Thymus (tissue), 11 donors: ENCODE data around the gene TP53I3. TPM values are rescaled to one million over a fixed set of nuclear protein-coding genes. Genes with fewer than 3 reads are reported as not detected.
"Not testable (repeated sequence)": the region's sequence is repeated elsewhere in the genome, so short reads cannot be mapped to it uniquely, and the experiment has no call there.

Source experiments
- DNase-seq, 9 donors: peaks; one replicate each; pipeline ENCODE4 v3.0.0-alpha.2; 2013; ENCODE audit warnings: low spot score in 9 of 9, low read depth in 6 of 9, missing footprints in 1 of 9
- H3K27ac ChIP-seq, 2 donors: one replicate each; pipeline ENCODE4 v1.5.1; 2013; ENCODE audit warnings: control low read depth in 1 of 2, low read depth in 1 of 2, low read length in 1 of 2, mild to moderate bottlenecking in 1 of 2, moderate library complexity in 1 of 2
- H3K27me3 ChIP-seq, 2 donors: one replicate each; pipeline ENCODE4 v1.5.1; 2013; ENCODE audit warnings: low read length in 1 of 2; ENCODE audit not compliant: control insufficient read depth in 2 of 2, insufficient read depth in 1 of 2
- H3K36me3 ChIP-seq, 2 donors: one replicate each; pipeline ENCODE4 v1.5.1; 2013; ENCODE audit warnings: low read length in 1 of 2, mild to moderate bottlenecking in 1 of 2, moderate library complexity in 1 of 2; ENCODE audit not compliant: control insufficient read depth in 2 of 2, insufficient read depth in 2 of 2
- H3K4me1 ChIP-seq, 2 donors: one replicate each; pipeline ENCODE4 v1.5.1; 2013; ENCODE audit warnings: low read length in 2 of 2; ENCODE audit not compliant: control insufficient read depth in 2 of 2, insufficient read depth in 2 of 2
- H3K4me3 ChIP-seq, 2 donors: one replicate each; pipeline ENCODE4 v1.5.1; 2013; ENCODE audit warnings: low read length in 2 of 2, control low read depth in 1 of 2, mild to moderate bottlenecking in 1 of 2
- H3K9me3 ChIP-seq, 2 donors: one replicate each; pipeline ENCODE4 v1.5.1; 2013; ENCODE audit warnings: low read length in 1 of 2, mild to moderate bottlenecking in 1 of 2; ENCODE audit not compliant: control insufficient read depth in 2 of 2, insufficient read depth in 1 of 2
- WGBS: extraction: QIAGEN DNeasy Blood & Tissue Kit; methylation state at CpG from one replicate; pipeline ENCODE4 v1.1.7; 2013; 5-methylcytosine and 5-hydroxymethylcytosine counted together
- polyA plus RNA-seq: library from polyadenylated mRNA; stranded (reverse); fragments of 200-250 nt; gene quantifications from one replicate; pipeline ENCODE4 v1.2.3, GENCODE V29; 2013
- total RNA-seq: library from RNA; stranded (reverse); fragments of 120-200 nt; gene quantifications from one replicate; pipeline ENCODE4 v1.2.4, GENCODE V29; 2013
- donor health status: healthy.

Gene TP53I3
- total and polyA plus RNA-seq, 2 donors, result 30.0 to 31.3 TPM

DNA sequence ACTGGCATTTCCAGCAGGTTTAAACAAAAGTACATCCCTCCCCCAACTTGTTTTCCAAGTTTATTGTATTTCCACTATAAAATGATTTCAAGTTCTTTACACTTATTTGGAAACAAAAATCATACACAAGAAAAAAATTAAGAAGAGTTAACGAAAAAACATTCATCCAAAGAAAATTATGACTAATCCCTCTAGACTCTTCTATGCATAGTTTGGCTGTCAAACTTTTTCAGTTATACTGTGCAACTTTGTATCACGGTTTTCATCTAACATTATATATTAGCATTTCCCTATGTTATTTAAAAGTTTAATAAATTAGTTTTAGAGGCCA is 38.1 kb downstream of the TP53I3 start:
- H3K4me3 ChIP-seq, result peak overlapping the region; percentile 82 to 85
- H3K27ac ChIP-seq, result no peak overlapping the region

DNA sequence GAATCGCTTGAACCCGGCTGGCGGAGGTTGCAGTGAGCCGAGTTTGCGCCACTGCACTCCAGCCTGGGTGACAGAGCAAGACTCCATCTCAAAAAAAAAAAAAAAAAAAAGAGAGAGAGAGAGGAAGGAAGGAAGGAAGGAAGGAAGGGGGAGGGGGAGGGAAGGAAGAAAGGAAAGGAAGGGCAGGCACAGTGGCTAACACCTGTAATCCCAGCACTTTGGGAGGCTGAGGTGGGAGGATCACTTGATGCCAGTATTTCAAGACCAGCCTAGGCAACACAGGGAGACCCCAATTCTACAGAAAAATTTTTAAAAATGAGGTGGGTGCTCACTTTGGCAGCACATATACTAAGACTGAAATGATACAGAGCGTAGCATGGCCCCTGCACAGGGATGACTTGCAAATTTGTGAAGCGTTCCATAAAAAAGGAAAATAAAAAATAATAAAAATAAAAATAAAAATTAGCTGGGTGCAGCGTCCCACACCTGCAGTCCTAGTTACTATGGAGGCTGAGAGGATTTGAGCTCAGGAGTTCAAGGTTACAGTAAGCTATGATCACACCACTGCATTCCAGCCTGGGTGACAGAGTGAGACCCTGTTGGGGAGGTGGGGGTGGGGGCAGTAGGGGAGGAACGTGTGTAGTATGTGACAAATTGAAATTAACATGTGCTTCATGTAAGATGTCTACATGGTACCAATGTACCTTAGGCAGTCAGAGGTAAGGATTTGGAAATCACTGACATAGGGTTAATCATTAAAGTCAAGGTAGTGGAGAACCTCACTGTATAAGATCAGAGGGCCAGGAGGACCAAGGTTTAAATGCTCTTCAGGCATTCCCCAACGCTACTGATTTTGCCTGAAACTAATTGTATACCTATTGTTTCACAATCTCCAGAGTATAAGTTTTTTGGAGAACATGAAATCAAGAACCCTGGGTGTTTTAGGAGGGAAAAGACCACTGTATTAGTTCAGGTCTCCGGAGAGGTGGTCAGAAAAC is 38.8 kb downstream of the TP53I3 start:
- Histone ChIP-seq H3K27me3 (peaks cover 11 to 33% of the 10 kb centered on the region in 2 donors), H3K4me3 (no peak overlapping the region), H3K27ac (no peak overlapping the region), H3K9me3 (peaks cover 0 to 6% of the 10 kb centered on the region in 2 donors), H3K36me3 (no peaks in the 10 kb centered on the region), H3K4me1 (peaks cover 13 to 19% of the 10 kb centered on the region in 2 donors)
- 93% methylated on average over 11 of the region's 11 CpGs for WGBS
- DNase-seq, result no peak

More for the DNA sequence above, 38.1 kb downstream of the TP53I3 start:
- H3K9me3 ChIP-seq, result peaks cover 0 to 6% of the 10 kb centered on the region in 2 donors
- no peaks in the 10 kb centered on the region for H3K36me3 ChIP-seq
- WGBS, result 7% methylated on average over 2 of the region's 2 CpGs
- H3K27me3 ChIP-seq, result peaks cover 12 to 40% of the 10 kb centered on the region in 2 donors
- peaks cover 13 to 19% of the 10 kb centered on the region in 2 donors for H3K4me1 ChIP-seq
- no peak for DNase-seq

DNA sequence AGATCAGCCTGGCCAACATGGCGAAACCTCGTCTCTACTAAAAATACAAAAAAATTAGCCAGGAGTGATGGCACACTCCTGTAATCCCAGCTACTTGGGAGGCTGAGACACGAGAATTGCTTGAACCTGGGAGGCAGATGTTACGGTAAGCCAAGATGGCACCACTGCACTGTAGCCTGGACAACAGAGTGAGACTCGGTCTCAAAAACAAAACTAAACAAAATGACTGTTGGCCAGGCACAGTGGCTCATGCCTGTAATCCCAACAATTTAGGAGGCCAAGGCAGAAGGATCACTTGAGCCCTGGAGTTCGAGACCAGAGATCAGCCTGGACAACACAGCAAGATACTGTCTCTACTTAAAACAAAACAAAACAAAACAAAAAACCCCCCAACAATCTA is 41.5 kb downstream of the TP53I3 start:
- not testable (repeated sequence) for DNase-seq, H3K27me3 ChIP-seq, H3K27ac ChIP-seq, H3K4me1 ChIP-seq, H3K4me3 ChIP-seq, H3K9me3 ChIP-seq
- 98% methylated on average over 6 of the region's 6 CpGs for WGBS
- H3K36me3 ChIP-seq, result peaks cover 8 to 15% of the 10 kb centered on the region in 2 donors

DNA sequence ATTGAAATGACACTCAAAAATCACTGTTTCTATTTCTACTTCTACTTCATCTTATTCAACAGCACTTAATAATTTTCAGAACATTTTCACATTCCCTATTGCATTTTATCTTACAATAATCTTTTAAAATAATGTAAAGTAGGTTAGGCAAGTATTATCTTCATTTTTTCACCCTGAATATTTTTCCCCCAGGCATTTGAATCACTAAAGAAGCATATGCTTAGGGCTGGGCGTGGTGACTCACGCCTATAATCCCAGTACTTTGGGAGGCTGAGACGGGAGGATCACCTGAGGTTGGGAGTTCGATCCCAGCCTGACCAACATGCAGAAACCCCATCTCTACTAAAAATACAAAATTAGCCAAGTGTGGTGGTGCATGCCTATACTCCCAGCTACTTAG is 44.1 kb downstream of the TP53I3 start:
- Histone ChIP-seq H3K4me3 (no peak overlapping the region), H3K36me3 (peaks cover 14 to 28% of the 10 kb centered on the region in 2 donors), H3K27ac (no peak overlapping the region), H3K4me1 (no peaks in the 10 kb centered on the region), H3K27me3 (no peaks in the 10 kb centered on the region), H3K9me3 (no peaks in the 10 kb centered on the region)
- no peak for DNase-seq
- WGBS, result 99% methylated on average over 4 of the region's 4 CpGs

DNA sequence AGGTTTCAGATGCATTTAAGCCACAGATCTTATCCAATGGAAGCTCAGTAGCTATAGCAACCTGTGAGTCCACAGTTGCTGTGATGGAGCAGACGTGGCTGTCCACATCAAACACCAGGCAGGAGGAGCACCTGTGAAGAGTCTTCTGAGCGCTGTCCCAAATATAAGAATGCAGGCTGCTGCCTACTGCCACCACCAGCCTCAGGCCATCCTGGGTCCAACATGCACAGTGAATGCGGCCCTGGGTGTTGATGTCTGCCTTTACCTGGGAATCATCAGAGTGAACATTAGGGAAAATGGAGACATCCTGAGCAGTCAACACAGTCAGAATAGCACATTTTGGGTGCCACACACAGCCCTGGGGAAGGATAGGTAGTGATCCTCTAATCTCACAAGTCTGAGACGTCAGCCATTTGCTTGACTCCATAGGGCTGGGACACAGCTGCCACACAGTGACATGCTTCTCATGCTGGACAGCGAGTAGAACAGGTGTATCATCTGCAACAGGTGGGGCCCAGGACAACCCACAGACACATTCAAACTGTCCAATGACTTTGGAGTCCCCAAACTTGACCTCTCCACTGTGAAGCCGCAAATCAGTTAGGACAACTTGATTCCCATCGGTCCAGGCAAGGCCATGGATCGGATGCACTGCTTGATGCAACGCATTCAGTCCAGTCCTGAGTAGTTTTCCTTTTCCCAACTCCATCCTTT is 45.7 kb downstream of the TP53I3 start:
- no peaks in the 10 kb centered on the region for H3K9me3 ChIP-seq
- H3K27me3 ChIP-seq, result no peaks in the 10 kb centered on the region
- 92% methylated on average over 9 of the region's 9 CpGs for WGBS
- H3K27ac ChIP-seq, result no peak overlapping the region
- H3K36me3 ChIP-seq, result peaks cover 14 to 28% of the 10 kb centered on the region in 2 donors
- H3K4me1 ChIP-seq, result no peaks in the 10 kb centered on the region
- H3K4me3 ChIP-seq, result no peak overlapping the region
- no peak for DNase-seq

Other genes starting within 250 kb of the TP53I3 start
- gene ATAD2B, start 157.7 kb downstream of the TP53I3 start, total RNA-seq, result 22.5 TPM
- gene ATAD2B, start 157.7 kb downstream of the TP53I3 start, polyA plus RNA-seq, result 12.1 TPM
- 11.0 TPM for gene UBXN2A, start 144.4 kb downstream of the TP53I3 start, total RNA-seq
- gene UBXN2A, start 144.4 kb downstream of the TP53I3 start, polyA plus RNA-seq, result 10.9 TPM
- 0.19 TPM for gene MFSD2B, start 74.7 kb downstream of the TP53I3 start, total RNA-seq
- 0.21 TPM for gene MFSD2B, start 74.7 kb downstream of the TP53I3 start, polyA plus RNA-seq
- 11.5 TPM for gene WDCP, start 37.4 kb downstream of the TP53I3 start, total RNA-seq
- gene WDCP, start 37.4 kb downstream of the TP53I3 start, polyA plus RNA-seq, result 4.7 TPM
- gene FKBP1B, start 35.1 kb downstream of the TP53I3 start, total RNA-seq, result 4.4 TPM
- gene FKBP1B, start 35.1 kb downstream of the TP53I3 start, polyA plus RNA-seq, result 9.3 TPM
- 213 TPM for gene SF3B6, start 8.5 kb downstream of the TP53I3 start, total RNA-seq
- 163 TPM for gene SF3B6, start 8.5 kb downstream of the TP53I3 start, polyA plus RNA-seq
- 0.90 TPM for gene PFN4, start 38.5 kb upstream of the TP53I3 start, total RNA-seq
- gene PFN4, start 38.5 kb upstream of the TP53I3 start, polyA plus RNA-seq, result 1.3 TPM
- 16.2 TPM for gene FAM228B, start 38.6 kb upstream of the TP53I3 start, total RNA-seq
- gene FAM228B, start 38.6 kb upstream of the TP53I3 start, polyA plus RNA-seq, result 31.5 TPM
- gene FAM228A, start 90.2 kb upstream of the TP53I3 start, total RNA-seq, result 0.66 TPM
- 0.96 TPM for gene FAM228A, start 90.2 kb upstream of the TP53I3 start, polyA plus RNA-seq